Liver (tissue), 9 donors: Measurements from ENCODE around the gene SPTLC2. TPM values are rescaled to one million over a fixed set of nuclear protein-coding genes. Genes with fewer than 3 reads are reported as not detected.

Source experiments
- DNase-seq: peaks from one replicate; pipeline ENCODE4 v3.0.0-alpha.2; 2017; ENCODE audit warnings: low spot score
- H3K27ac ChIP-seq, 2 donors: one replicate each; pipeline ENCODE4 v1.7.0; 2013; ENCODE audit warnings: inconsistent platforms in 2 of 2, low read length in 2 of 2, control low read depth in 1 of 2, low read depth in 1 of 2, mild to moderate bottlenecking in 1 of 2
- H3K27me3 ChIP-seq, 4 donors: one replicate each; pipeline versions ENCODE4 v1.6.1 to v1.7.0; 2013; ENCODE audit warnings: low read length in 3 of 4, inconsistent platforms in 1 of 4, mild to moderate bottlenecking in 1 of 4, moderate library complexity in 1 of 4; ENCODE audit not compliant: control insufficient read depth in 4 of 4, insufficient read depth in 4 of 4
- H3K36me3 ChIP-seq, 4 donors: one replicate each; pipeline versions ENCODE4 v1.6.1 to v1.7.0; 2013; ENCODE audit warnings: low read length in 3 of 4, mild to moderate bottlenecking in 3 of 4, low read depth in 1 of 4, moderate library complexity in 1 of 4; ENCODE audit not compliant: control insufficient read depth in 4 of 4, insufficient read depth in 3 of 4
- H3K4me1 ChIP-seq, 4 donors: one replicate each; pipeline versions ENCODE4 v1.6.1 to v1.7.0; 2013; ENCODE audit warnings: low read length in 3 of 4, mild to moderate bottlenecking in 3 of 4, moderate library complexity in 1 of 4; ENCODE audit not compliant: control insufficient read depth in 4 of 4, insufficient read depth in 4 of 4
- H3K4me3 ChIP-seq, 3 donors: one replicate each; pipeline versions ENCODE4 v1.6.1 to v1.7.0; 2013; ENCODE audit warnings: low read length in 3 of 3, control low read depth in 1 of 3, low read depth in 1 of 3, mild to moderate bottlenecking in 1 of 3
- H3K9ac ChIP-seq, 2 donors: one replicate each; pipeline ENCODE4 v1.7.0; 2013; ENCODE audit warnings: low read length in 2 of 2, mild to moderate bottlenecking in 2 of 2, moderate library complexity in 2 of 2, control low read depth in 1 of 2, low read depth in 1 of 2
- H3K9me3 ChIP-seq, 4 donors: one replicate each; pipeline versions ENCODE4 v1.6.1 to v1.7.0; 2013; ENCODE audit warnings: low read length in 3 of 4; ENCODE audit not compliant: control insufficient read depth in 4 of 4
- ATF3 ChIP-seq: IDR thresholded peaks from 2 replicates; pipeline ENCODE4 v1.6.1; 2016; ENCODE audit warnings: antibody characterized with exemption
- CTCF ChIP-seq: fragments of 150-350 bp; IDR thresholded peaks from 2 replicates; pipeline ENCODE4 v1.5.1; 2017; ENCODE audit warnings: improper control_type of control experiment, low read depth, low read length; ENCODE audit not compliant: missing input control
- EGR1 ChIP-seq, 2 donors: IDR thresholded peaks; 2 replicates each; pipeline ENCODE4 v1.6.1; 2016 to 2018; ENCODE audit warnings: antibody characterized with exemption in 2 of 2, low read depth in 2 of 2
- FOXA1 ChIP-seq: IDR thresholded peaks from 2 replicates; pipeline ENCODE4 v1.6.1; 2016; ENCODE audit warnings: antibody characterized with exemption
- FOXA2 ChIP-seq: IDR thresholded peaks from 2 replicates; pipeline ENCODE4 v1.6.1; 2016; ENCODE audit warnings: antibody characterized with exemption
- GABPA ChIP-seq, 2 donors: IDR thresholded peaks in 1 of 2; conservative IDR thresholded peaks in 1 of 2; 2 replicates each; pipeline ENCODE4 v1.6.1; 2016; ENCODE audit warnings: antibody characterized with exemption in 2 of 2, mild to moderate bottlenecking in 1 of 2, moderate library complexity in 1 of 2
- HNF4G ChIP-seq: IDR thresholded peaks from 2 replicates; pipeline ENCODE4 v1.6.1; 2016; ENCODE audit warnings: antibody characterized with exemption
- JUND ChIP-seq, 2 donors: IDR thresholded peaks; 2 replicates each; pipeline ENCODE4 v1.6.1; 2016; ENCODE audit warnings: antibody characterized with exemption in 2 of 2
- NR2F2 ChIP-seq: IDR thresholded peaks from 2 replicates; pipeline ENCODE4 v1.6.1; 2016; ENCODE audit warnings: antibody characterized with exemption
- RAD21 ChIP-seq, 2 donors: IDR thresholded peaks; 2 replicates each; pipeline ENCODE4 v1.6.1; 2016; ENCODE audit warnings: antibody characterized with exemption in 2 of 2, mild to moderate bottlenecking in 2 of 2
- REST ChIP-seq: IDR thresholded peaks from 2 replicates; pipeline ENCODE4 v1.6.1; 2016; ENCODE audit warnings: antibody characterized with exemption, mild to moderate bottlenecking
- RXRA ChIP-seq, 2 donors: IDR thresholded peaks; 2 replicates each; pipeline ENCODE4 v1.6.1; 2017 to 2018; ENCODE audit warnings: antibody characterized with exemption in 2 of 2, mild to moderate bottlenecking in 1 of 2
- SP1 ChIP-seq: IDR thresholded peaks from 2 replicates; pipeline ENCODE4 v1.6.1; 2018; ENCODE audit warnings: antibody characterized with exemption, mild to moderate bottlenecking
- TAF1 ChIP-seq: conservative IDR thresholded peaks from 2 replicates; pipeline ENCODE4 v1.6.1; 2016; ENCODE audit warnings: antibody characterized with exemption, mild to moderate bottlenecking
- YY1 ChIP-seq: IDR thresholded peaks from 2 replicates; pipeline ENCODE4 v1.6.1; 2016; ENCODE audit warnings: antibody characterized with exemption, mild to moderate bottlenecking
- ZBTB33 ChIP-seq: IDR thresholded peaks from 2 replicates; pipeline ENCODE4 v1.6.1; 2016; ENCODE audit warnings: antibody characterized with exemption
- WGBS: extraction: QIAGEN DNeasy Blood & Tissue Kit; methylation state at CpG from one replicate; pipeline ENCODE4 v1.1.7; 2013; 5-methylcytosine and 5-hydroxymethylcytosine counted together
- polyA plus RNA-seq, 2 donors: library from polyadenylated mRNA; stranded (reverse) in 1 of 2; unstranded in 1 of 2; fragments of 200-250 nt in 1 of 2; fragments of >200 nt in 1 of 2; fragmentation: Nextera tagmentation in 1 of 2; extraction: Ambion mirVana in 1 of 2; gene quantifications; one replicate each; pipeline versions ENCODE4 v1.2.1 to v1.2.3, GENCODE V29; 2013 to 2015
- total RNA-seq, 2 donors: library from RNA; depleted of rRNA; stranded (reverse); fragments of >200 nt; gene quantifications; one replicate each; pipeline ENCODE4 v1.2.3, GENCODE V29; 2014
- donor health status: healthy.
- donor health status: healthy.
- donor health status: healthy.
- donor health status: healthy.
- donor health status: healthy.

The SPTLC2 gene
- total and polyA plus RNA-seq, 4 donors = 3.9 to 19.2 (median 9.9) TPM

GRCh38 chr14:77526266-77526665 is 90.2 kb downstream of the SPTLC2 start:
- WGBS = 76% methylated on average over 1 of the region's 1 CpG
- no peak for DNase-seq
- Histone ChIP-seq H3K9me3 (no peaks in the 10 kb centered on the region), H3K4me3 (no peak overlapping the region), H3K4me1 (no peaks in the 10 kb centered on the region), H3K36me3 (peaks cover 0 to 3% (median under 1%) of the 10 kb centered on the region in 4 donors), H3K27me3 (no peaks in the 10 kb centered on the region), H3K27ac (no peak overlapping the region), H3K9ac (no peak overlapping the region)
- TF ChIP-seq EGR1 (IDR thresholded peaks at IDR 0.05; ENCODE audit: low read depth in 2 of 2) = no peak
- TF ChIP-seq NR2F2 = no peak
- TF ChIP-seq ZBTB33 = no peak
- no peak for TF ChIP-seq TAF1
- no peak for TF ChIP-seq RAD21 (IDR thresholded peaks at IDR 0.05)
- TF ChIP-seq HNF4G = no peak
- TF ChIP-seq FOXA2 = no peak
- TF ChIP-seq CTCF = no peak
- TF ChIP-seq GABPA (IDR thresholded peaks at IDR 0.05 in 1 of 2, conservative IDR thresholded peaks at IDR 0.05 in 1 of 2) = no peak
- no peak for TF ChIP-seq YY1
- TF ChIP-seq JUND (IDR thresholded peaks at IDR 0.05) = no peak
- TF ChIP-seq ATF3 = no peak
- TF ChIP-seq FOXA1 = no peak
- no peak for TF ChIP-seq REST
- TF ChIP-seq RXRA (IDR thresholded peaks at IDR 0.05) = no peak
- no peak for TF ChIP-seq SP1

GRCh38 chr14:77524536-77524935 is 91.9 kb downstream of the SPTLC2 start:
- TF ChIP-seq FOXA1 = no peak
- H3K4me1 ChIP-seq = no peaks in the 10 kb centered on the region
- no peak overlapping the region for H3K27ac ChIP-seq
- no peak for DNase-seq
- H3K9ac ChIP-seq = no peak overlapping the region
- no peaks in the 10 kb centered on the region for H3K27me3 ChIP-seq
- WGBS = 95% methylated on average over 6 of the region's 6 CpGs
- no peak overlapping the region for H3K4me3 ChIP-seq
- no peaks in the 10 kb centered on the region for H3K9me3 ChIP-seq
- peaks cover 0 to 9% (median 6%) of the 10 kb centered on the region in 4 donors for H3K36me3 ChIP-seq
